Epithelial cell of esophagus (primary cell): ENCODE measurements around the gene KCNJ16.

ENCODE experiments used
- DNase-seq: peaks from one replicate; pipeline ENCODE4 v3.0.0; 2010; ENCODE audit warnings: low read depth
- H3K4me3 ChIP-seq: 2 replicates; pipeline ENCODE4 v1.5.1; 2011; ENCODE audit warnings: mild to moderate bottlenecking, low read length, control low read depth
- TF ChIP-seq, protein P1 (sequence below): IDR thresholded peaks from 2 replicates; pipeline ENCODE4 v1.5.1; 2011; ENCODE audit warnings: low read depth, mild to moderate bottlenecking, low read length, control low read depth, inconsistent platforms; ENCODE audit not compliant: insufficient read depth; ENCODE audit errors: missing control alignments

The KCNJ16 gene

DNA sequence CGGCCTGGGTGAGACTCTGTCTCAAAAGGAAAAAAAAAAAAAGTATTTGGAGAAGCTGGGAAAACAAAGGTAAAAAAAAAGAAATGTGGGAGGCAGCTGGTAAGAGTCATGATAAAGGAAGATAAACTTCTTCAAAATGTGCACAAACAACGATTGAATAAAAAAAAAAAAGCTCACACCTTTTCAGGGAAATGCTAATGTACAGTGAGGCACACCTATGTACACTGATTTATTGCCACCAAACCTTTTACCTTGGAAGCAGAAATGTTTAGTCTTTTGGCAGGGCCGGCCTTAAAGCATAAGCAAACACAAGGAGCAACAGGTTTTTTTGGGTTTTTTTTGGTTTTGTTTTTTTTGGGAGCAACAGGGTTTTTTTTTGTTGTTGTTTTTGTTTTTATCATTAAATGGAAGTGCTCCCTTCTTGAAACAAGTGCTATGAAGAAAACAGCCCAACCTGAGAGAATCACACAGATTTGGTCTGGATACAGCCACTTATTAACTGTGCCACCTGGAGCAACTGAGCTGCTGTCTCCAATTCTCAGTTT is 64.5 kb downstream of the KCNJ16 start:
- H3K4me3 ChIP-seq = no peak overlapping the region
- TF ChIP-seq, protein P1, sequence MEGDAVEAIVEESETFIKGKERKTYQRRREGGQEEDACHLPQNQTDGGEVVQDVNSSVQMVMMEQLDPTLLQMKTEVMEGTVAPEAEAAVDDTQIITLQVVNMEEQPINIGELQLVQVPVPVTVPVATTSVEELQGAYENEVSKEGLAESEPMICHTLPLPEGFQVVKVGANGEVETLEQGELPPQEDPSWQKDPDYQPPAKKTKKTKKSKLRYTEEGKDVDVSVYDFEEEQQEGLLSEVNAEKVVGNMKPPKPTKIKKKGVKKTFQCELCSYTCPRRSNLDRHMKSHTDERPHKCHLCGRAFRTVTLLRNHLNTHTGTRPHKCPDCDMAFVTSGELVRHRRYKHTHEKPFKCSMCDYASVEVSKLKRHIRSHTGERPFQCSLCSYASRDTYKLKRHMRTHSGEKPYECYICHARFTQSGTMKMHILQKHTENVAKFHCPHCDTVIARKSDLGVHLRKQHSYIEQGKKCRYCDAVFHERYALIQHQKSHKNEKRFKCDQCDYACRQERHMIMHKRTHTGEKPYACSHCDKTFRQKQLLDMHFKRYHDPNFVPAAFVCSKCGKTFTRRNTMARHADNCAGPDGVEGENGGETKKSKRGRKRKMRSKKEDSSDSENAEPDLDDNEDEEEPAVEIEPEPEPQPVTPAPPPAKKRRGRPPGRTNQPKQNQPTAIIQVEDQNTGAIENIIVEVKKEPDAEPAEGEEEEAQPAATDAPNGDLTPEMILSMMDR = no peak
- no peak for DNase-seq

DNA sequence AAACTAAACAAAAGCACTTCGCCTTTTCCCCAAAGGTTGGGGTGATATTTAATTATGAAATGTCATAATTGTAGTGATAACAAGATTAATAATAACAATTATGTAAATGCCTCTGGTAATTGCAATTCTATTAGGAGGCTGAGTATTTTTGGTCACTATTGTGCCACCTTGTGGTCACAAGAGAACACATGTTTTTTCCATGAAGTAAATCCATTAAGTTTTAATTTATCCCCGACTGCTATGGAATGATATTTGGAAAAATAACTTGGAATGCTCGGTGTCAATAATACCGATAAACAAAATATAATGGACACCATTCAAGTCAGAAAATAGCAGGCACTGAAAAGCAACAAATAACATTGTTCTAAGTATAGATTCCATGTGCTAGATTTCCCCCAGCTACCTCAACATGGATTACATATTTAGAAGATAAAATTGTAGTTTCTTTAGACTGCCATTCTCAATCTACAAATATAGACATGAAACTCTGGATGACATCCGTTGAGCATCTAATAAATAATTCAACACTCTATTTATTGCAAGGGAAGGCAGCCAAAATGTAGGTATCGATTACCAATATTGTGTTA is 69.3 kb downstream of the KCNJ16 start:
- no peak overlapping the region for H3K4me3 ChIP-seq
- peak; percentile 56 for DNase-seq
- TF ChIP-seq, protein P1 = peak; percentile 53

DNA sequence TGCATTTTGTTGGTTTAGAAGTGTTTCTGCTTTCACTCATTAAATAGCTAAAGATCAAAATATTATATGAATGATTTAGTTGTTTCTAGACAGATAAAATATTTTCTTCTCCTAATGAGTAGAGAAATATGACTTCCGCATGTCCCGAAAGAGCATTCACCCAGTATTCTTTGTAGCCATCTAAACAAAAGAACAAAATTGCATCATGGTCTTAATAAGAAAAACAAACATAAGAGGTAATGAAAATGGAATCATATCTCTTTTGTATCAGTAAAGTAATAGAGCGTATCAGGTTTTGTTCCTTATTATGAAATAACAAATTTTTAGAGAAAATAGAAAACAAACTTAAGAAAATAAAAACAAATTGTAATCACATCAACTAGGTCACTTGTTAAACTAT is 78.2 kb downstream of the KCNJ16 start:
- TF ChIP-seq, protein P1 = no peak
- DNase-seq = no peak
- H3K4me3 ChIP-seq = no peak overlapping the region

DNA sequence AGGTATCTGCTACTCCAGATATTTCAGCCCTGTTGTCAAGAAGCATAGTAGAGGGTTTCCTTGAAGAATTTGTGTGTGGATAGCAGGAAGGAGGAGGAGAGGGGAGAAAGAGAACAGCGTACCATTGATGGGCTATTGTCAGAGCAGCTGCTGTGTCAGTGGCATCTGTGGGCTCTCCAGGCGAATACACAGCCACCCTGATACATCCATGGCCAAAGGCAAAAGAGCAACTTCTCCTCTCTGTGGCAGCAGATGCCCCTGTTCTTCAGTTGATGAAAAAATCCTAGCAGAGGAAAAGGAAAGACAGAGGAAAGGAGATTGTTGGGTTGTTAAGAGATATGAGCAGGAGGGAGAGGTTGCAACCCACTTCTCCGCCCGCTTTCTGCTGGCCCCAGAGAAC is 82.1 kb downstream of the KCNJ16 start:
- no peak overlapping the region for H3K4me3 ChIP-seq
- no peak for DNase-seq
- TF ChIP-seq, protein P1 = no peak

DNA sequence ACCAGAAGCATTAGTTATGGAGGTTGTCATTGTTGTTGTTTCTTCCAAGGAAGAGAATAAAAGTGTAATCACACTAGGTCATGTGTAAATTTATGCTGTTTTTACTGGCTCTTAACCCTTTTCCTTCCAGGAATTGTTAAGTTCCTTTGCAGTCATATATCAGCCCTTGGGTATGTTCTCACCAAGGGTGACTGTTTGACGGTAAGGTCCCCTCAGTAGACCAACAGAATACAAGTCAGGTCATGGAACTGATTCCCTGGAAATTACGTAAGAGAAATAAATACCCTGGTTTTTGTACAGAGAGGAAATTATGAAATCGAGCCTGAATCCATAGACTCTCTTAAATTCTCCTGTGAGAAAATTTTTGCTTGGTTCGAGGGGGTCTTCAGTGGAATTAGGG is 83.2 kb downstream of the KCNJ16 start:
- TF ChIP-seq, protein P1 = no peak
- H3K4me3 ChIP-seq = no peak overlapping the region
- no peak for DNase-seq

DNA sequence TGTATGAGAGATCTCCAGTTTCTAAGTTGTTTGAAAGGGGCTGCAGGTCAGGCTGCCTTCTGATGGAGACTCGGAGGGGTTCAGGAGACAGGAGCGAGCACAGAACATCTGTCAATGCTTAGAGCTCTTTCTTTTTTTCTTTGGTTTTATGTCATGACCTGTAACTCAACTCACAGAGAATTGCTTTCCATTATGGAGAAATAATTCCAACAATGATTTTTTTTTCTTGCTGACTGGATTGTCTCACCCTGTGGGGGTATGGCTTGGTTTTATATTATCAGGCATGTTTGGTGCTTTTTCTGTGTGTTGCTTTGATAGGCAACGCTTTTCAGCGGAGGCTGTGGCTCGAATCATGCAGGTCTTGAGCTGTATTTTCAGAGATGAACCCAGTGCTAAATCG is 83.6 kb downstream of the KCNJ16 start:
- no peak for DNase-seq
- H3K4me3 ChIP-seq = no peak overlapping the region
- TF ChIP-seq, protein P1 = no peak

DNA sequence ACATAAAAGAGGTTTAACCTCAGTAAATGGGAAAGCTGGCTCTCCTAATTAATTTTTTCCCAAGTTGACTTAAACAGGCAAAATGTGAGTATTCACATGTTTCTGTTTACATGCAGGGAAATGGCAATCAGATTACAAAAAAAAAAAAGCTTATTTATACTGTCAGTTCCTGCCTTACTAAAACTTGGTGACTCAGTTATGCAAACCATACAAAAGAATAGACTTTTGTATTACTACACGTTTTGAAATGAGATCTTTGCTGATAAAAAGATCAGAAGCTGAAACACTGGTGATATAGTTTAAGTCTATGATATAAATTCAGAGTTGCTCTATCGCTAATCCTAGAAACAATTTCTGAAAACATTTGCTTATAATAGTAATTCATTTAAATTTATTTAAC is 85.0 kb downstream of the KCNJ16 start:
- no peak overlapping the region for H3K4me3 ChIP-seq
- TF ChIP-seq, protein P1 = no peak
- DNase-seq = peak; percentile 34
